Measurements from ENCODE around the gene EPYC.

GRCh38 chr12:91007531-91008290, 2.9 kb upstream of the EPYC start:
- TF ChIP-seq CTCF (IDR thresholded peaks at IDR 0.05; ENCODE audit: low read depth, low read length) (no peak), POLR2A (IDR thresholded peaks at IDR 0.05; ENCODE audit: extremely low read depth, insufficient read length) (no peak)

Measured in NB4 (cell line).